IMR-90 (cell line): ENCODE measurements around the gene ABCA5. TPM values are rescaled to one million over a fixed set of nuclear protein-coding genes. Genes with fewer than 3 reads are reported as not detected.

Experiments used
- ATAC-seq: fragments of 200-7000 bp; cut with Tn5 transposase; 2 replicates; pipeline ENCODE4 v1.9.1; 2020; ENCODE audit warnings: low read depth, mild to moderate bottlenecking, moderate library complexity
- BruUV-seq: library from RNA; stranded (reverse); fragments of 400-500 nt; replicated peaks from 2 replicates; lab custom pipeline; 2021; lab: Mats Ljungman, UMichigan
- CTCF ChIA-PET: fragments of 300-600 bp; formaldehyde crosslinking; extraction: SDS; loops from one replicate; lab custom pipeline; 2021; ENCODE audit warnings: antibody characterized with exemption; lab: Yijun Ruan, JAX
- POLR2A ChIA-PET: fragments of 300-600 bp; sonication (Branson Sonifier 250); formaldehyde crosslinking; loops from one replicate; lab custom pipeline; 2022; ENCODE audit warnings: antibody characterized with exemption; ENCODE audit not compliant: unreplicated experiment; lab: Charles Lee
- DNase-seq: peaks from one replicate; pipeline ENCODE4 v3.0.0; 2013
- H2AFZ ChIP-seq: replicated peaks from 2 replicates; pipeline ENCODE3; 2013; ENCODE audit warnings: low read length, mild to moderate bottlenecking; ENCODE audit not compliant: poor library complexity
- H2AK5ac ChIP-seq: 2 replicates; pipeline ENCODE4 v1.6.1; 2013; ENCODE audit warnings: low read depth, low read length, inconsistent platforms
- H2AK9ac ChIP-seq: replicated peaks from 2 replicates; pipeline ENCODE3; 2013; ENCODE audit warnings: mild to moderate bottlenecking, low read depth, low read length, moderate library complexity; ENCODE audit not compliant: poor library complexity
- H2BK120ac ChIP-seq: 2 replicates; pipeline ENCODE4 v1.6.1; 2013; ENCODE audit warnings: low read depth, low read length, inconsistent platforms
- H2BK15ac ChIP-seq: 3 replicates; pipeline ENCODE4 v1.6.1; 2013; ENCODE audit warnings: low read depth, low read length, inconsistent platforms
- H2BK20ac ChIP-seq: 2 replicates; pipeline ENCODE4 v1.6.1; 2013; ENCODE audit warnings: low read depth, mild to moderate bottlenecking, inconsistent platforms, low read length, moderate library complexity
- H2BK5ac ChIP-seq: 2 replicates; pipeline ENCODE4 v1.6.1; 2013; ENCODE audit warnings: mild to moderate bottlenecking, low read depth, low read length, inconsistent platforms; ENCODE audit not compliant: poor library complexity, severe bottlenecking
- H3K14ac ChIP-seq: replicated peaks from 2 replicates; pipeline ENCODE4 v1.6.1; 2013; ENCODE audit warnings: low read depth, low read length, inconsistent platforms
- H3K18ac ChIP-seq: 2 replicates; pipeline ENCODE4 v1.6.1; 2013; ENCODE audit warnings: low read depth, low read length, control low read depth
- H3K23ac ChIP-seq: 2 replicates; pipeline ENCODE4 v1.6.1; 2013; ENCODE audit warnings: low read depth, low read length, inconsistent platforms
- H3K27ac ChIP-seq: 2 replicates; pipeline ENCODE4 v1.5.1; 2013; ENCODE audit warnings: mild to moderate bottlenecking, control low read depth, low read length; ENCODE audit not compliant: insufficient read depth
- H3K27me3 ChIP-seq: 2 replicates; pipeline ENCODE4 v1.6.1; 2013; ENCODE audit warnings: low read length; ENCODE audit not compliant: control insufficient read depth, insufficient read depth
- H3K36me3 ChIP-seq: 2 replicates; pipeline ENCODE4 v1.6.1; 2013; ENCODE audit warnings: low read length, mixed read lengths; ENCODE audit not compliant: control insufficient read depth, insufficient read depth
- H3K4ac ChIP-seq: 2 replicates; pipeline ENCODE4 v1.6.1; 2013; ENCODE audit warnings: low read depth, low read length, inconsistent platforms
- H3K4me1 ChIP-seq: 2 replicates; pipeline ENCODE4 v1.6.1; 2013; ENCODE audit warnings: low read length, mixed read lengths; ENCODE audit not compliant: control insufficient read depth, insufficient read depth
- H3K4me2 ChIP-seq: 2 replicates; pipeline ENCODE4 v1.6.1; 2013; ENCODE audit warnings: low read depth, mild to moderate bottlenecking, control low read depth, low read length, moderate library complexity
- H3K4me3 ChIP-seq: 2 replicates; pipeline ENCODE4 v1.5.1; 2013; ENCODE audit warnings: low read depth, mild to moderate bottlenecking, control low read depth, low read length, moderate library complexity; ENCODE audit not compliant: insufficient read depth
- H3K56ac ChIP-seq: 2 replicates; pipeline ENCODE4 v1.6.1; 2013; ENCODE audit warnings: low read length, inconsistent platforms; ENCODE audit not compliant: insufficient read depth; ENCODE audit errors: extremely low read depth
- H3K79me1 ChIP-seq, 2 experiments: 2 replicates each; pipeline ENCODE4 v1.6.1; 2013; ENCODE audit warnings: low read length in 2 of 2, inconsistent platforms in 1 of 2, low read depth in 1 of 2
- H3K9ac ChIP-seq: 2 replicates; pipeline ENCODE4 v1.6.1; 2013; ENCODE audit warnings: low read depth, low read length, control low read depth
- H3K9me1 ChIP-seq: 2 replicates; pipeline ENCODE4 v1.6.1; 2013; ENCODE audit warnings: low read length, inconsistent platforms; ENCODE audit not compliant: insufficient read depth
- H3K9me3 ChIP-seq: 2 replicates; pipeline ENCODE4 v1.6.1; 2013; ENCODE audit warnings: low read length; ENCODE audit not compliant: control insufficient read depth, insufficient read depth
- H4K20me1 ChIP-seq: 2 replicates; pipeline ENCODE4 v1.6.1; 2013; ENCODE audit warnings: low read length, inconsistent platforms; ENCODE audit not compliant: insufficient read depth
- H4K5ac ChIP-seq: 2 replicates; pipeline ENCODE4 v1.6.1; 2013; ENCODE audit warnings: mild to moderate bottlenecking, low read depth, low read length, control low read depth
- H4K8ac ChIP-seq, 2 experiments: 2 replicates each; pipeline ENCODE4 v1.6.1; 2013; ENCODE audit warnings: low read depth in 2 of 2, low read length in 2 of 2, control low read depth in 1 of 2, inconsistent platforms in 1 of 2
- H4K91ac ChIP-seq: 2 replicates; pipeline ENCODE4 v1.6.1; 2013; ENCODE audit warnings: low read depth, low read length, inconsistent platforms; ENCODE audit not compliant: insufficient read depth
- CHD1 ChIP-seq: IDR thresholded peaks from 2 replicates; pipeline ENCODE4 v1.6.1; 2012; ENCODE audit warnings: low read depth, low read length, improper control_type of control experiment
- MAFK ChIP-seq: IDR thresholded peaks from 2 replicates; pipeline ENCODE4 v1.6.1; 2012; ENCODE audit warnings: low read depth, low read length, improper control_type of control experiment
- NFE2L2 ChIP-seq: fragments of 150-350 bp; IDR thresholded peaks from 2 replicates; pipeline ENCODE4 v1.6.1; 2016; ENCODE audit warnings: low read depth, mild to moderate bottlenecking, low read length
- SMC3 ChIP-seq: fragments of 150-350 bp; IDR thresholded peaks from 2 replicates; pipeline ENCODE4 v1.6.1; 2016; ENCODE audit warnings: low read depth, mild to moderate bottlenecking, antibody characterized with exemption, low read length, moderate library complexity
- WGBS, 2 experiments: methylation state at CpG; one replicate each; pipeline versions ENCODE4 v1.1.5 to v1.1.7; 2013; ENCODE audit warnings: missing lambda C conversion rate in 2 of 2; ENCODE audit not compliant: insufficient read length in 1 of 2; ENCODE audit errors: extremely low coverage in 2 of 2; 5-methylcytosine and 5-hydroxymethylcytosine counted together
- dilution Hi-C: fragments of 300-500 bp; cut with HindIII; formaldehyde crosslinking; loops from one replicate; pipeline ENCODE4 v1.14.3; 2018; ENCODE audit warnings: low sequenced_read_pairs; ENCODE audit not compliant: unreplicated experiment
- in situ Hi-C: fragments of 300-500 bp; cut with MboI; formaldehyde crosslinking; loops from 3 replicates; pipeline ENCODE4 v1.14.3; 2019; ENCODE audit warnings: low sequenced_read_pairs, inconsistent platforms, mixed read lengths
- intact Hi-C: fragments of 100-400 bp; cut with micrococcal nuclease; formaldehyde crosslinking; loops from 2 replicates; pipeline ENCODE4 v1.10.0; 2022
- polyA plus RNA-seq, 3 experiments: library from polyadenylated mRNA; depleted of rRNA; stranded (reverse); fragments of >200 nt; gene quantifications; 2 replicates each; pipeline ENCODE4 v1.2.3, GENCODE V29; 2012; ENCODE audit warnings: low replicate concordance in 1 of 3
- total RNA-seq: library from RNA; depleted of rRNA; stranded (reverse); fragments of >200 nt; gene quantifications from 2 replicates; pipeline ENCODE4 v1.2.3, GENCODE V29; 2012
- TF ChIP-seq, protein P1 (sequence below): fragments of 150-350 bp; IDR thresholded peaks from 2 replicates; pipeline ENCODE4 v1.6.1; 2016; ENCODE audit warnings: low read depth, mild to moderate bottlenecking, low read length, moderate library complexity, borderline replicate concordance
- TF ChIP-seq, protein P2 (sequence below): conservative IDR thresholded peaks from 2 replicates; pipeline ENCODE4 v1.5.1; 2012; ENCODE audit warnings: mild to moderate bottlenecking, low read depth, low read length, improper control_type of control experiment
- TF ChIP-seq, protein P3 (sequence below): fragments of 150-350 bp; IDR thresholded peaks from 2 replicates; pipeline ENCODE4 v1.6.1; 2017; ENCODE audit warnings: mild to moderate bottlenecking, antibody characterized with exemption, low read length, low read depth

ABCA5 gene
- total and polyA plus RNA-seq, 2 of the 4 experiments (the other 2 are of a cell fraction), result 1.3 to 2.3 TPM

DNA sequence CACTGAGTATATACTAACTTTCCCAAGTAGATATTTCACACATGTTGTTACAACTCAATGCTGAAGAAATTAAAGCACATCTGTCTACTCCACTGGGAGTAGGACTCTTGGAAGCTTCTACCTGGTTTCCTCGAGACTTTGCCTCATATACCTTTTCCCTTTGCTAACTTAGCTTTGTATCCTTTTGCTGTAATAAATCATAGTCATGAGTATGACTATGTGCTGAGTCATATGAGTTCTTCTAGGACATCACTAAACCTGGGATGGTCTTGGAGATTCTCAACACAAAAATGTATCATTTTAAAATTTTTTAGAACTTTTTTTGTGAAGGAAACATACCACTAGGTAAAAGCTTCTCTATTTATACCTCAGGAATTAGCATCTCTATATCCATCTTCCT is 39.8 kb downstream of the ABCA5 start:
- H2BK20ac ChIP-seq, result no peak overlapping the region
- ATAC-seq (peak; percentile 62), DNase-seq (peak; percentile 25)
- no peak overlapping the region for H3K18ac ChIP-seq
- no peaks in the 10 kb centered on the region for H3K79me1 ChIP-seq
- no peak overlapping the region for H3K9ac ChIP-seq
- H3K56ac ChIP-seq, result no peak overlapping the region
- ChIA-PET CTCF (no interaction called here), POLR2A (no interaction called here)
- no peaks in the 10 kb centered on the region for H3K27me3 ChIP-seq
- 0 out of 2 replicates have a peak, but pooled peaks cover 1% of the 10 kb centered on the region for H3K4me1 ChIP-seq
- no peaks in the 10 kb centered on the region for H3K9me3 ChIP-seq
- H3K4me3 ChIP-seq, result no peak overlapping the region
- H2AK5ac ChIP-seq, result no peak overlapping the region
- no peak overlapping the region for H2AK9ac ChIP-seq
- H2BK5ac ChIP-seq, result no peak overlapping the region
- H2BK15ac ChIP-seq, result no peak overlapping the region
- no peak overlapping the region for H4K5ac ChIP-seq
- no TSS peak for BruUV-seq
- H2AFZ ChIP-seq, result no peak overlapping the region
- intact Hi-C loops (no loop called here), dilution Hi-C loops (no loop called here), in situ Hi-C loops (no loop called here)
- no peak overlapping the region for H3K23ac ChIP-seq
- no peak overlapping the region for H2BK120ac ChIP-seq
- no peak overlapping the region for H3K27ac ChIP-seq
- no peak overlapping the region for H4K91ac ChIP-seq
- H3K4me2 ChIP-seq, result no peak overlapping the region
- no peaks in the 10 kb centered on the region for H3K36me3 ChIP-seq
- H3K14ac ChIP-seq, result no peak overlapping the region
- H3K9me1 ChIP-seq, result no peaks in the 10 kb centered on the region
- H4K20me1 ChIP-seq, result no peaks in the 10 kb centered on the region
- no peak overlapping the region for H4K8ac ChIP-seq
- no CpG with 5 or more reads among the region's 1 CpG for WGBS, 2 experiments
- no peak overlapping the region for H3K4ac ChIP-seq
- TF ChIP-seq, protein P1, sequence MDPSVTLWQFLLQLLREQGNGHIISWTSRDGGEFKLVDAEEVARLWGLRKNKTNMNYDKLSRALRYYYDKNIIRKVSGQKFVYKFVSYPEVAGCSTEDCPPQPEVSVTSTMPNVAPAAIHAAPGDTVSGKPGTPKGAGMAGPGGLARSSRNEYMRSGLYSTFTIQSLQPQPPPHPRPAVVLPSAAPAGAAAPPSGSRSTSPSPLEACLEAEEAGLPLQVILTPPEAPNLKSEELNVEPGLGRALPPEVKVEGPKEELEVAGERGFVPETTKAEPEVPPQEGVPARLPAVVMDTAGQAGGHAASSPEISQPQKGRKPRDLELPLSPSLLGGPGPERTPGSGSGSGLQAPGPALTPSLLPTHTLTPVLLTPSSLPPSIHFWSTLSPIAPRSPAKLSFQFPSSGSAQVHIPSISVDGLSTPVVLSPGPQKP, result no peak
- TF ChIP-seq SMC3 (no peak), CHD1 (no peak), MAFK (no peak), NFE2L2 (peak; percentile 55; the same call in 1 of the 2 replicates)
- TF ChIP-seq, protein P2, sequence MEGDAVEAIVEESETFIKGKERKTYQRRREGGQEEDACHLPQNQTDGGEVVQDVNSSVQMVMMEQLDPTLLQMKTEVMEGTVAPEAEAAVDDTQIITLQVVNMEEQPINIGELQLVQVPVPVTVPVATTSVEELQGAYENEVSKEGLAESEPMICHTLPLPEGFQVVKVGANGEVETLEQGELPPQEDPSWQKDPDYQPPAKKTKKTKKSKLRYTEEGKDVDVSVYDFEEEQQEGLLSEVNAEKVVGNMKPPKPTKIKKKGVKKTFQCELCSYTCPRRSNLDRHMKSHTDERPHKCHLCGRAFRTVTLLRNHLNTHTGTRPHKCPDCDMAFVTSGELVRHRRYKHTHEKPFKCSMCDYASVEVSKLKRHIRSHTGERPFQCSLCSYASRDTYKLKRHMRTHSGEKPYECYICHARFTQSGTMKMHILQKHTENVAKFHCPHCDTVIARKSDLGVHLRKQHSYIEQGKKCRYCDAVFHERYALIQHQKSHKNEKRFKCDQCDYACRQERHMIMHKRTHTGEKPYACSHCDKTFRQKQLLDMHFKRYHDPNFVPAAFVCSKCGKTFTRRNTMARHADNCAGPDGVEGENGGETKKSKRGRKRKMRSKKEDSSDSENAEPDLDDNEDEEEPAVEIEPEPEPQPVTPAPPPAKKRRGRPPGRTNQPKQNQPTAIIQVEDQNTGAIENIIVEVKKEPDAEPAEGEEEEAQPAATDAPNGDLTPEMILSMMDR, result no peak
- TF ChIP-seq, protein P3, sequence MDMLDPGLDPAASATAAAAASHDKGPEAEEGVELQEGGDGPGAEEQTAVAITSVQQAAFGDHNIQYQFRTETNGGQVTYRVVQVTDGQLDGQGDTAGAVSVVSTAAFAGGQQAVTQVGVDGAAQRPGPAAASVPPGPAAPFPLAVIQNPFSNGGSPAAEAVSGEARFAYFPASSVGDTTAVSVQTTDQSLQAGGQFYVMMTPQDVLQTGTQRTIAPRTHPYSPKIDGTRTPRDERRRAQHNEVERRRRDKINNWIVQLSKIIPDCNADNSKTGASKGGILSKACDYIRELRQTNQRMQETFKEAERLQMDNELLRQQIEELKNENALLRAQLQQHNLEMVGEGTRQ, result no peak
